SK-N-SH (cell line): ENCODE measurements around the gene ST6GALNAC2. TPM values are rescaled to one million over a fixed set of nuclear protein-coding genes. Genes with fewer than 3 reads are reported as not detected.

Experiments
- CTCF ChIA-PET: fragments of 300-600, 350-600 bp; formaldehyde crosslinking; extraction: SDS; loops from one replicate; lab custom pipeline; 2021; lab: Yijun Ruan, JAX
- POLR2A ChIA-PET: fragments of 350-600 bp; sonication (Branson Sonifier 250); formaldehyde crosslinking; extraction: SDS; loops from one replicate; lab custom pipeline; 2020; ENCODE audit warnings: antibody characterized with exemption, inconsistent platforms; lab: Yijun Ruan, JAX
- DNase-seq: peaks from one replicate; pipeline ENCODE4 v3.0.0; 2012
- H2AFZ ChIP-seq: fragments of 200-600 bp; sonication (generic); 2 replicates; pipeline ENCODE4 v1.8.1; 2016; ENCODE audit warnings: antibody characterized with exemption, mild to moderate bottlenecking, low read depth
- H3F3A ChIP-seq: fragments of 200-600 bp; sonication (generic); replicated peaks from 2 replicates; pipeline ENCODE3; 2016; ENCODE audit warnings: antibody characterized with exemption, mild to moderate bottlenecking; ENCODE audit not compliant: insufficient read depth
- H3K27ac ChIP-seq, 2 experiments: fragments of 200-500 bp in 1 of 2; fragments of 200-600 bp in 1 of 2; sonication (Bioruptor generic) in 1 of 2; sonication (generic), shearing (Covaris generic) in 1 of 2; 2 replicates each; pipeline versions ENCODE4 v1.5.1 to v1.6.1; 2014 to 2016; ENCODE audit warnings: low read depth in 2 of 2, inconsistent platforms in 1 of 2, low read length in 1 of 2, mild to moderate bottlenecking in 1 of 2, mixed read lengths in 1 of 2
- H3K27me3 ChIP-seq: fragments of 200-600 bp; sonication (generic), shearing (Covaris generic); 2 replicates; pipeline ENCODE4 v1.6.1; 2016; ENCODE audit warnings: mixed run types; ENCODE audit not compliant: insufficient read depth
- H3K36me3 ChIP-seq, 2 experiments: fragments of 200-500 bp in 1 of 2; fragments of 200-600 bp in 1 of 2; sonication (Bioruptor generic) in 1 of 2; sonication (generic) in 1 of 2; replicated peaks in 1 of 2; 2 replicates each; pipeline versions ENCODE3 to v1.5.1; 2014 to 2016; ENCODE audit warnings: low read length in 1 of 2, mild to moderate bottlenecking in 1 of 2; ENCODE audit not compliant: insufficient read depth in 2 of 2, control insufficient read depth in 1 of 2
- H3K4me1 ChIP-seq, 2 experiments: fragments of 200-500 bp in 1 of 2; fragments of 200-600 bp in 1 of 2; sonication (Bioruptor generic) in 1 of 2; sonication (generic), shearing (Covaris generic) in 1 of 2; 2 replicates each; pipeline versions ENCODE4 v1.5.1 to v1.6.1; 2014 to 2016; ENCODE audit warnings: low read depth in 1 of 2, low read length in 1 of 2, mixed run types in 1 of 2; ENCODE audit not compliant: insufficient read depth in 2 of 2, control insufficient read depth in 1 of 2
- H3K4me2 ChIP-seq: fragments of 200-600 bp; sonication (generic), shearing (Covaris generic); 2 replicates; pipeline ENCODE4 v1.6.1; 2017; ENCODE audit warnings: mixed run types
- H3K4me3 ChIP-seq, 2 experiments: fragments of 200-500 bp in 1 of 2; fragments of 200-600 bp in 1 of 2; sonication (Bioruptor generic) in 1 of 2; sonication (generic), shearing (Covaris generic) in 1 of 2; 2 replicates each; pipeline versions ENCODE4 v1.5.1 to v1.8.1; 2014 to 2016; ENCODE audit warnings: low read depth in 2 of 2, inconsistent platforms in 1 of 2, low read length in 1 of 2, mild to moderate bottlenecking in 1 of 2, mixed read lengths in 1 of 2, moderate library complexity in 1 of 2
- H3K79me2 ChIP-seq: fragments of 200-600 bp; sonication (generic); 2 replicates; pipeline ENCODE4 v1.8.1; 2017; ENCODE audit warnings: mild to moderate bottlenecking; ENCODE audit not compliant: insufficient read depth
- H3K9ac ChIP-seq: fragments of 200-600 bp; sonication (generic); 2 replicates; pipeline ENCODE4 v1.6.1; 2017; ENCODE audit warnings: mixed run types
- H3K9me2 ChIP-seq: fragments of 200-600 bp; sonication (generic); 2 replicates; pipeline ENCODE4 v1.6.1; 2017; ENCODE audit warnings: mixed run types
- H3K9me3 ChIP-seq: fragments of 200-600 bp; sonication (generic); 2 replicates; pipeline ENCODE4 v1.6.1; 2017; ENCODE audit warnings: mixed run types, mild to moderate bottlenecking, moderate library complexity
- H4K20me1 ChIP-seq: fragments of 200-600 bp; sonication (generic); 2 replicates; pipeline ENCODE4 v1.6.1; 2017; ENCODE audit warnings: mild to moderate bottlenecking, mixed run types; ENCODE audit not compliant: insufficient read depth
- ELF1 ChIP-seq: IDR thresholded peaks from 2 replicates; pipeline ENCODE4 v1.4.0; 2012
- EZH2phosphoT487 ChIP-seq: fragments of 200-600 bp; sonication (generic); IDR thresholded peaks from 2 replicates; pipeline ENCODE4 v1.6.1; 2017; ENCODE audit warnings: low read depth, mixed run types, mild to moderate bottlenecking, antibody characterized with exemption, moderate library complexity, borderline replicate concordance
- FOXJ3 ChIP-seq: sonication (generic); formaldehyde crosslinking; IDR thresholded peaks from 2 replicates; pipeline ENCODE4 v1.5.1; 2020; ENCODE audit warnings: mild to moderate bottlenecking, missing genetic modification reagents
- GATA2 ChIP-seq: sonication (generic); formaldehyde crosslinking; IDR thresholded peaks from 2 replicates; pipeline ENCODE4 v1.5.0; 2020; ENCODE audit warnings: mild to moderate bottlenecking, missing genetic modification reagents
- MAX ChIP-seq: IDR thresholded peaks from 2 replicates; pipeline ENCODE4 v1.4.0; 2012; ENCODE audit warnings: low read depth
- MEF2A ChIP-seq: IDR thresholded peaks from 2 replicates; pipeline ENCODE4 v1.4.0; 2012; ENCODE audit warnings: low read depth, borderline replicate concordance
- NFIC ChIP-seq: IDR thresholded peaks from 2 replicates; pipeline ENCODE4 v1.4.0; 2012; ENCODE audit warnings: borderline replicate concordance
- RAD21 ChIP-seq: IDR thresholded peaks from 2 replicates; pipeline ENCODE4 v1.6.1; 2012; ENCODE audit warnings: mild to moderate bottlenecking, low read length
- RCOR1 ChIP-seq: fragments of 150-350 bp; IDR thresholded peaks from 2 replicates; pipeline ENCODE4 v1.6.1; 2017; ENCODE audit warnings: antibody characterized with exemption, low read length
- REST ChIP-seq: IDR thresholded peaks from 2 replicates; pipeline ENCODE4 v1.6.1; 2012; ENCODE audit warnings: mild to moderate bottlenecking, low read depth, low read length, moderate library complexity
- RFX5 ChIP-seq: IDR thresholded peaks from 2 replicates; pipeline ENCODE4 v1.6.1; 2012; ENCODE audit warnings: mild to moderate bottlenecking, improper control_type of control experiment, low read length
- SMC3 ChIP-seq: IDR thresholded peaks from 2 replicates; pipeline ENCODE4 v1.6.1; 2012; ENCODE audit warnings: low read depth, low read length, improper control_type of control experiment
- TAF1 ChIP-seq: IDR thresholded peaks from 2 replicates; pipeline ENCODE4 v1.6.1; 2012; ENCODE audit warnings: low read depth, mild to moderate bottlenecking, low read length, moderate library complexity, borderline replicate concordance
- TCF12 ChIP-seq: IDR thresholded peaks from 2 replicates; pipeline ENCODE4 v1.4.0; 2012
- WGBS: methylation state at CpG from one replicate; pipeline ENCODE4 v1.1.6; 2017; ENCODE audit warnings: low lambda C conversion rate; 5-methylcytosine and 5-hydroxymethylcytosine counted together
- polyA plus RNA-seq, 3 experiments: library from polyadenylated mRNA; depleted of rRNA; stranded (reverse); fragments of >200 nt; gene quantifications; 2 replicates each; pipeline ENCODE4 v1.2.3, GENCODE V29; 2012

The ST6GALNAC2 gene
- polyA plus RNA-seq, 1 of the 3 experiments (the other 2 are of a cell fraction), result 0.94 TPM

- TF ChIP-seq SMC3, result no peak
- TF ChIP-seq, all 33 proteins: peak for 0
Measured at GRCh38 chr17:76549539-76549938, 36.1 kb downstream of the ST6GALNAC2 start (continued).

- H3K27ac ChIP-seq, result no peak overlapping the region; a peak in 1 of 4 replicates
- peaks cover 21 to 50% of the 10 kb centered on the region in 2 experiments for H3K4me1 ChIP-seq
- CTCF ChIA-PET, result interaction anchor here (0.7 to 14.5 kb wide), 10 partner anchors 8 to 276 kb away, joined by 3 to 319 read pairs (median 3); partner anchors contain the start of genes AANAT and PRCD
- no peak overlapping the region for H3K4me3 ChIP-seq
- no peak overlapping the region for H3K4me2 ChIP-seq
- H4K20me1 ChIP-seq, result peaks cover 11% of the 10 kb centered on the region
- peaks cover 17% of the 10 kb centered on the region for H3F3A ChIP-seq
- H3K9me3 ChIP-seq, result no peaks in the 10 kb centered on the region
- WGBS, result 85% methylated on average over 9 of the region's 9 CpGs
- H2AFZ ChIP-seq, result no peak overlapping the region
- H3K9me2 ChIP-seq, result no peaks in the 10 kb centered on the region
- no peaks in the 10 kb centered on the region for H3K79me2 ChIP-seq
- no peaks in the 10 kb centered on the region for H3K27me3 ChIP-seq
- H3K36me3 ChIP-seq, result no peaks in the 10 kb centered on the region
- H3K9ac ChIP-seq, result no peak overlapping the region
- no peak for DNase-seq
- POLR2A ChIA-PET, result no interaction called here
- TF ChIP-seq TCF12, result no peak
- TF ChIP-seq RCOR1, result no peak
- no peak for TF ChIP-seq RAD21
- TF ChIP-seq MAX, result no peak
- TF ChIP-seq RFX5, result no peak
- no peak for TF ChIP-seq TAF1
- TF ChIP-seq FOXJ3 (CRISPR knock-in tag), result no peak
- TF ChIP-seq SMC3, result no peak
- no peak for TF ChIP-seq EZH2phosphoT487
- no peak for TF ChIP-seq ELF1
- TF ChIP-seq NFIC, result no peak
- no peak for TF ChIP-seq MEF2A
- no peak for TF ChIP-seq GATA2 (CRISPR knock-in tag)
- TF ChIP-seq REST, result no peak
Measured at GRCh38 chr17:76549215-76549518, 36.5 kb downstream of the ST6GALNAC2 start.
